ENCODE results near the gene CLN5.

GRCh38 chr13:77013853-77014542 lies 22.1 kb downstream of the CLN5 start:
- TF ChIP-seq CTCF (IDR thresholded peaks at IDR 0.05) (no peak), POLR2A (IDR thresholded peaks at IDR 0.05) (no peak)
